Stomach (tissue), 9 donors: ENCODE results near the gene SAT1. TPM values are rescaled to one million over a fixed set of nuclear protein-coding genes. Genes with fewer than 3 reads are reported as not detected.
"Not testable (repeated sequence)": the region's sequence is repeated elsewhere in the genome, so short reads cannot be mapped to it uniquely, and the experiment has no call there.

ENCODE experiments used
- DNase-seq, 2 donors: peaks; one replicate each; pipeline versions ENCODE4 v3.0.0 to v3.0.0-alpha.2; 2013 to 2019
- H3K27ac ChIP-seq, 5 donors: fragments of 200-600 bp in 4 of 5; sonication (generic) in 4 of 5; one replicate each; pipeline ENCODE4 v1.5.1; 2013 to 2019; ENCODE audit warnings: mild to moderate bottlenecking in 1 of 5, moderate library complexity in 1 of 5
- H3K27me3 ChIP-seq, 3 donors: fragments of 200-600 bp; sonication (generic); one replicate each; pipeline ENCODE4 v1.5.1; 2017 to 2019; ENCODE audit warnings: mixed run types in 1 of 3
- H3K36me3 ChIP-seq, 4 donors: fragments of 200-600 bp; sonication (generic); 1 replicate in 3 of 4; 2 replicates in 1 of 4; pipeline ENCODE4 v1.5.1; 2016 to 2019
- H3K4me1 ChIP-seq, 4 donors: fragments of 200-600 bp; sonication (generic); one replicate each; pipeline ENCODE4 v1.5.1; 2016 to 2019
- H3K4me3 ChIP-seq, 4 donors: fragments of 200-600 bp; sonication (generic) in 3 of 4; one replicate each; pipeline ENCODE4 v1.5.1; 2016 to 2019; ENCODE audit warnings: mild to moderate bottlenecking in 1 of 4
- H3K9me3 ChIP-seq, 4 donors: fragments of 200-600 bp; sonication (generic); one replicate each; pipeline ENCODE4 v1.5.1; 2016 to 2019
- CTCF ChIP-seq, 7 experiments: fragments of 450-650 bp in 4 of 7; fragments of 200-600 bp in 3 of 7; sonication (generic) in 3 of 7; IDR thresholded peaks; one replicate each; pipeline ENCODE4 v1.5.1; 2016 to 2019; ENCODE audit warnings: antibody characterized with exemption in 7 of 7, control low read depth in 2 of 7, mild to moderate bottlenecking in 1 of 7
- EP300 ChIP-seq: sonication (generic); formaldehyde crosslinking; IDR thresholded peaks from one replicate; pipeline ENCODE4 v1.6.1; 2017; ENCODE audit warnings: antibody characterized with exemption
- POLR2A ChIP-seq, 4 donors: fragments of 450-650 bp; IDR thresholded peaks; one replicate each; pipeline ENCODE4 v1.6.1; 2016; ENCODE audit warnings: antibody characterized with exemption in 4 of 4, control low read depth in 2 of 4, mild to moderate bottlenecking in 1 of 4, moderate library complexity in 1 of 4
- POLR2AphosphoS5 ChIP-seq, 3 donors: sonication (generic); formaldehyde crosslinking; IDR thresholded peaks; one replicate each; pipeline ENCODE4 v1.6.1; 2016; ENCODE audit warnings: antibody characterized with exemption in 3 of 3
- WGBS, 5 donors: extraction: QIAGEN DNeasy Blood & Tissue Kit in 3 of 5; methylation state at CpG; one replicate each; pipeline versions ENCODE4 v1.1.5 to v1.1.7; 2013 to 2018; 5-methylcytosine and 5-hydroxymethylcytosine counted together
- intact Hi-C: fragments of 100-400 bp; cut with DNase I; formaldehyde crosslinking; loops from one replicate; pipeline ENCODE4 v1.15.1; 2023; ENCODE audit warnings: low total_unique reads
- polyA plus RNA-seq, 3 donors: library from polyadenylated mRNA; stranded (reverse); fragments of 200-250 nt; gene quantifications; one replicate each; pipeline ENCODE4 v1.2.3, GENCODE V29; 2013
- total RNA-seq, 5 donors: library from RNA; depleted of rRNA; stranded (reverse); fragments of >200 nt; gene quantifications; one replicate each; pipeline versions ENCODE4 v1.1.0 to v1.2.3, GENCODE V29; 2014 to 2016
- donor health status: healthy with polysubstance abuse.
- donor health status: Bipolar disorder and iron deficiency.
- donor health status: healthy.

SAT1 gene
- total and polyA plus RNA-seq, 8 donors = 499 to 2,157 (median 1,032) TPM

GRCh38 chrX:23737413-23737812 lies 45.6 kb upstream of the SAT1 start:
- DNase-seq = no peak
- H3K9me3 ChIP-seq = no peaks in the 10 kb centered on the region
- no peaks in the 10 kb centered on the region for H3K27me3 ChIP-seq
- intact Hi-C loops = no loop called here
- H3K4me3 ChIP-seq = no peak overlapping the region
- no peak overlapping the region for H3K27ac ChIP-seq
- TF ChIP-seq EP300 = no peak
- no peak for TF ChIP-seq CTCF (IDR thresholded peaks at IDR 0.05)
- TF ChIP-seq POLR2AphosphoS5 (IDR thresholded peaks at IDR 0.05) = no peak
- TF ChIP-seq POLR2A (IDR thresholded peaks at IDR 0.05) = no peak
- H3K4me1 ChIP-seq = peaks cover 0 to 28% (median 6%) of the 10 kb centered on the region in 4 donors
- peaks cover 0 to 9% (median 8%) of the 10 kb centered on the region in 4 donors for H3K36me3 ChIP-seq

GRCh38 chrX:23742174-23742696 lies 40.7 kb upstream of the SAT1 start:
- Histone ChIP-seq H3K36me3 (no peaks in the 10 kb centered on the region), H3K27ac (peak overlapping the region; percentile 93 to 97 (median 95)), H3K27me3 (no peaks in the 10 kb centered on the region), H3K4me1 (peaks cover 0 to 20% (median 2%) of the 10 kb centered on the region in 4 donors), H3K9me3 (no peaks in the 10 kb centered on the region), H3K4me3 (peak overlapping the region; percentile 64 to 71 (median 68))
- peak; percentile 32 to 74 for DNase-seq
- TF ChIP-seq EP300 = no peak
- TF ChIP-seq POLR2AphosphoS5 (IDR thresholded peaks at IDR 0.05) = peak in 2 of 3 donors; percentile 27 to 60
- intact Hi-C loops = no loop called here
- WGBS, 5 donors = 1 to 28% (median 12%) methylated on average over 6 of the region's 6 CpGs

GRCh38 chrX:23742697-23743622 lies 40.0 kb upstream of the SAT1 start, which contains the start of gene ACOT9:
TSS of gene ACOT9 (minus strand) at chrX:23743276. CDS start at chrX:23743144, 132 bp downstream.
- Histone ChIP-seq H3K27ac (peak within 1 kb of the TSS; percentile 93 to 97 (median 95)), H3K4me1 (peaks cover 0 to 20% (median 2%) of the 10 kb centered on the region in 4 donors), H3K27me3 (no peaks in the 10 kb centered on the region), H3K4me3 (peak within 1 kb of the TSS; percentile 64 to 71 (median 68)), H3K9me3 (no peaks in the 10 kb centered on the region), H3K36me3 (no peaks in the 10 kb centered on the region)
- intact Hi-C loops = no loop called here
- peak; percentile 40 to 87 (median 85) for TF ChIP-seq POLR2AphosphoS5 (IDR thresholded peaks at IDR 0.05)
- TF ChIP-seq POLR2A (IDR thresholded peaks at IDR 0.05) = peak in 1 of 4 donors; percentile 29
- TF ChIP-seq CTCF (IDR thresholded peaks at IDR 0.05) = no peak
- TF ChIP-seq EP300 = no peak
- peak; percentile 92 to 96 for DNase-seq
- WGBS, 5 donors = 0 to 39% (median 1%) methylated on average over 16 to 73 of the region's 73 CpGs

GRCh38 chrX:23743623-23743971 lies 39.4 kb upstream of the SAT1 start:
- peak overlapping the region; percentile 64 to 71 (median 68) for H3K4me3 ChIP-seq
- H3K9me3 ChIP-seq, DNase-seq, intact Hi-C loops, H3K27me3 ChIP-seq, H3K36me3 ChIP-seq: not testable (repeated sequence)
- H3K4me1 ChIP-seq = peaks cover 0 to 20% (median 2%) of the 10 kb centered on the region in 4 donors
- WGBS, 5 donors = 54 to 74% (median 65%) methylated on average over 13 to 14 of the region's 14 CpGs
- H3K27ac ChIP-seq = peak overlapping the region; percentile 93 to 97 (median 95)

- TF ChIP-seq POLR2A (IDR thresholded peaks at IDR 0.05) (no peak), EP300 (no peak), POLR2AphosphoS5 (IDR thresholded peaks at IDR 0.05) (no peak), CTCF (IDR thresholded peaks at IDR 0.05) (no peak)
- no peak overlapping the region for H3K4me3 ChIP-seq
- H3K27ac ChIP-seq = no peak overlapping the region
- H3K9me3 ChIP-seq = no peaks in the 10 kb centered on the region
- no peak for DNase-seq
- WGBS, 5 donors = 48 to 66% (median 57%) methylated on average over 3 of the region's 3 CpGs
- H3K27me3 ChIP-seq = no peaks in the 10 kb centered on the region
- H3K36me3 ChIP-seq = no peaks in the 10 kb centered on the region
- peaks cover 0 to 14% (median 2%) of the 10 kb centered on the region in 4 donors for H3K4me1 ChIP-seq
- intact Hi-C loops = no loop called here
Observed at GRCh38 chrX:23745786-23746185, 37.2 kb upstream of the SAT1 start.
